ENCODE measurements around the gene RPTOR. TPM values are rescaled to one million over a fixed set of nuclear protein-coding genes. Genes with fewer than 3 reads are reported as not detected.

Gene RPTOR
- total RNA-seq, 2 experiments from 2014 or later = 45.3 to 49.1 TPM

DNA sequence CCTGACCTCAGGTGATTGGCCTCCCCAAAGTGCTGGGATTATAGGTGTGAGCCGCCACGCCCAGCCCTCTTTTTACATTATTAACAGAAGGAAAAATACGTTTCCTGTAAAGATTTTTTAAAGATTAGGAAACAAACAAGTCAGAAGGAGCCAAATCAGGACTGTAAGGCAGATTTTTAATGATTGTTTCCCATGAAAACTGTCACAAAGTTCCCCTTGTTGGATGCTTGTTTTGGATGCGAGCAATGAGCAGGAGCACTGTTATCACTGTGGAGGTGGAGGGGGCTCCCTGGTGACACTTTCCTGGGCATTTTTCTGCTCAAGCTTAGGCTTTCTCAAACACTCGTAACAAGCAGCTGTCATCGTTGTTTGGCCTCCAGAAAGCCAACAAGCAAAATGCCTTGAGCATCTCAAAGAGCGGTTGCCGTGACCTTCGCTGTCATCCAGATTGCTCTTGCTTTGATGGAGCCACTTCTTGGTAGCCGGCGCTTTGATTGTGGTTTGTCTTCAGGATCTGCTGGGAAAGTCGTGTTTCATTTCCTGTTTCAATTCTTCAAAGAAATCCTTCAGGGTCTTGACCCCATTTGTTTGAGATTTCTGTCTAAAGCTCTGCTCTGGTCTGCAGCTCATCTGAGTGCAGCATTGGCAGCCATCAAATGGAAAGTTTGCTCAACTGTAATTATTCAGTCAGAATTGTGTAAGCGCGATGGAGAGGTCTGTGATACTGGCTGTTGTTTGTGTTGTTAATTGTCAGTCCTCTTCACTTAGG lies 128.7 kb downstream of the RPTOR start:
- H3K36me3 Mint-ChIP-seq (ENCODE audit: low read depth) = peaks cover 18% of the 10 kb centered on the region
- peak overlapping the region; percentile 32 for H3K27ac Mint-ChIP-seq
- H3K27me3 Mint-ChIP-seq = no peaks in the 10 kb centered on the region
- ChIA-PET CTCF (no interaction called here), POLR2A (no interaction called here)
- ATAC-seq = peak; percentile 61
- DNase-seq = peak; percentile 70
- H3K4me3 Mint-ChIP-seq = peak overlapping the region; percentile 22
- peaks cover 56% of the 10 kb centered on the region for H3K4me1 Mint-ChIP-seq (ENCODE audit: low read depth)
- intact Hi-C loops (cut with micrococcal nuclease) = loop anchor here (10.0 kb wide), 1 partner anchor 111 kb away; no protein-coding TSS in a partner anchor
- H3K9me3 Mint-ChIP-seq = no peaks in the 10 kb centered on the region
- TF ChIP-seq, protein P1, sequence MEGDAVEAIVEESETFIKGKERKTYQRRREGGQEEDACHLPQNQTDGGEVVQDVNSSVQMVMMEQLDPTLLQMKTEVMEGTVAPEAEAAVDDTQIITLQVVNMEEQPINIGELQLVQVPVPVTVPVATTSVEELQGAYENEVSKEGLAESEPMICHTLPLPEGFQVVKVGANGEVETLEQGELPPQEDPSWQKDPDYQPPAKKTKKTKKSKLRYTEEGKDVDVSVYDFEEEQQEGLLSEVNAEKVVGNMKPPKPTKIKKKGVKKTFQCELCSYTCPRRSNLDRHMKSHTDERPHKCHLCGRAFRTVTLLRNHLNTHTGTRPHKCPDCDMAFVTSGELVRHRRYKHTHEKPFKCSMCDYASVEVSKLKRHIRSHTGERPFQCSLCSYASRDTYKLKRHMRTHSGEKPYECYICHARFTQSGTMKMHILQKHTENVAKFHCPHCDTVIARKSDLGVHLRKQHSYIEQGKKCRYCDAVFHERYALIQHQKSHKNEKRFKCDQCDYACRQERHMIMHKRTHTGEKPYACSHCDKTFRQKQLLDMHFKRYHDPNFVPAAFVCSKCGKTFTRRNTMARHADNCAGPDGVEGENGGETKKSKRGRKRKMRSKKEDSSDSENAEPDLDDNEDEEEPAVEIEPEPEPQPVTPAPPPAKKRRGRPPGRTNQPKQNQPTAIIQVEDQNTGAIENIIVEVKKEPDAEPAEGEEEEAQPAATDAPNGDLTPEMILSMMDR (IDR thresholded peaks at IDR 0.05) = no peak

DNA sequence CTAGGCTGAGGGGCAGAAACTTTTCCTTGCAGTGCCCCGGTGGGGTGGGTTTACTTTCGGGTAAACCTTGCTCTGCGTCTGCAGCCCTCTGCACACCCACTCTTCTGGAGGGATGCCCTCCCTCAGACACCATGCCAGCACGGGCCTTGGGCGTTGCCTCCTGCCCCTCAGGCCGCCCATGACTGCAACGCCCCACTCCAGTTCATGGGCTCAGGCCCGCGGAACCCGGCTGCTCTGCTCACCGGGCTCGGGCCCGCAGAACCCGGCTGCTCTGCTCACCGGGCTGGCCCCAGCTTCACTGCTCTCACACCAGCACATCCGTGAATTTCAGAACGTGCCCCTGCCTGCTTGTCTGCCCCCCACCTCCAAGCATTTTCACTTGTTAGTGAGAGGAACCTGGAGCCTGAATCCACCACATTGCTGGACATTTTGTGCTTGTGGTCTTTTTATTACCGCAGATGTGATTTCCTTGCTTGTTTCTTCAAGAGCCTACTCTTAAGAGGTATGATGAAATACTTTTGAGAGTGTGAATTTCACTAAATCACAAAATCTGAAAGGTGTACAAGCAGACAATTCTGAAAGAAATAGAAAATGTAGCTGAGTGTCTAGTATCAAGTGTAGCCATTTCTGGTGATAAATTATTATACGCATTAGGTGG lies 130.9 kb downstream of the RPTOR start:
- intact Hi-C loops (cut with micrococcal nuclease) = loop anchor here (10.0 kb wide), 1 partner anchor 109 kb away; no protein-coding TSS in a partner anchor
- ChIA-PET CTCF (interaction anchor here (0.8 to 1.0 kb wide), 2 partner anchors 55 to 100 kb away, joined by 3 read pairs; no protein-coding TSS in a partner anchor), POLR2A (no interaction called here)
- TF ChIP-seq, protein P1 (IDR thresholded peaks at IDR 0.05) = no peak
- ATAC-seq (no peak), DNase-seq (no peak)
- Mint-ChIP-seq H3K27ac (no peak overlapping the region), H3K27me3 (no peaks in the 10 kb centered on the region), H3K4me3 (no peak overlapping the region), H3K36me3 (ENCODE audit: low read depth) (peaks cover 17% of the 10 kb centered on the region), H3K4me1 (ENCODE audit: low read depth) (peaks cover 60% of the 10 kb centered on the region), H3K9me3 (no peaks in the 10 kb centered on the region)

DNA sequence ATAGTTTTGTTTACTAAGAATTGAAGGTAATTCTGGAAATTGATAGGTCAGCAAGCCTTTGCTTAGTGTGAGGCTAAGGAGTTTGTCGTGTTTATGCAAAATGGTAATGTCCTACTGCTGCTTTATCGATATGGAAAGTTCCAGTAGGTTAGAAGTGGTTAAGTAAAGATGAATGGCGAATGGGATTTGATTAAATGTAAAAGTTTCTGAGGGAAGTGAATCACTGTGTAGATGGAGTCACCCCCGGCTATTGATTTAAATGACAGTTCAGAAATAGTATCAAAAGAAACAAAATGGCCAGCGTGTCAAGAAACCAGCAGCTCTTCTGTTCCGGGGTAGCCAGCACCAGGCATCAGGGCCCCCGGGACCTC lies 131.4 kb downstream of the RPTOR start:
- CTCF ChIA-PET = no interaction called here
- H3K4me3 Mint-ChIP-seq = no peak overlapping the region
- H3K36me3 Mint-ChIP-seq (ENCODE audit: low read depth) = peaks cover 15% of the 10 kb centered on the region
- TF ChIP-seq, protein P1 (IDR thresholded peaks at IDR 0.05) = no peak
- DNase-seq (no peak), ATAC-seq (no peak)
- intact Hi-C loops (cut with micrococcal nuclease) = loop anchor here (10.0 kb wide), 1 partner anchor 109 kb away; no protein-coding TSS in a partner anchor
- H3K27ac Mint-ChIP-seq = no peak overlapping the region
- no peaks in the 10 kb centered on the region for H3K27me3 Mint-ChIP-seq
- peaks cover 58% of the 10 kb centered on the region for H3K4me1 Mint-ChIP-seq (ENCODE audit: low read depth)
- POLR2A ChIA-PET = no interaction called here
- no peaks in the 10 kb centered on the region for H3K9me3 Mint-ChIP-seq

DNA sequence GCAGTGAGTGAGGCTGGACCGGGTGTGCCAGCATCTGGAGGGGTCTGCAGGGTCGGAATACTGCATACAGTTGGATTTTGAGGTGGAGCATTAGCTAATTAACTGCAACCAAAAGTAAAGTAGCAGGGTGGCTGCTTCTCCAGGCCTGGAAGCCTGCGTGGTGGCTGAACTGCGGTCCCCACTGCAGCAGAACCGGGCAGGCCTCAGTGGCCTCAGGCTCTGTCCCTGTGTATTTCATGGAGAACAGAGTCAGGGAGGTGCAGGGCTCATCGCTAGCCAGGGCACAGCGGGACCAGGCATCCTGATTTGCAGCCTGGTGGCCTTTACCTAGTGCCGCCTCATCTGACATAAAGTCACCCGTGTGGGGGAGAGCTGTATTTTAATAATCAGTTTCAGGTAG lies 131.9 kb downstream of the RPTOR start:
- no peaks in the 10 kb centered on the region for H3K27me3 Mint-ChIP-seq
- ChIA-PET POLR2A (interaction anchor here (1.0 kb wide), 1 partner anchor 10 kb away, joined by 3 read pairs; no protein-coding TSS in a partner anchor), CTCF (no interaction called here)
- H3K36me3 Mint-ChIP-seq (ENCODE audit: low read depth) = peaks cover 11% of the 10 kb centered on the region
- ATAC-seq (no peak), DNase-seq (no peak)
- peaks cover 57% of the 10 kb centered on the region for H3K4me1 Mint-ChIP-seq (ENCODE audit: low read depth)
- TF ChIP-seq, protein P1 (IDR thresholded peaks at IDR 0.05) = no peak
- no peak overlapping the region for H3K27ac Mint-ChIP-seq
- no peak overlapping the region for H3K4me3 Mint-ChIP-seq
- H3K9me3 Mint-ChIP-seq = no peaks in the 10 kb centered on the region
- intact Hi-C loops (cut with micrococcal nuclease) = loop anchor here (10.0 kb wide), 1 partner anchor 108 kb away; no protein-coding TSS in a partner anchor

Measured in activated CD8-positive, alpha-beta T cell treated with anti-CD3 and anti-CD28 coated beads for 36 hours (primary cell).